ENCODE measurements around the gene INTS11. TPM values are rescaled to one million over a fixed set of nuclear protein-coding genes. Genes with fewer than 3 reads are reported as not detected.

Gene INTS11
- total and polyA plus RNA-seq, 2 of the 13 experiments (the other 11 are each of a cell fraction or from before 2014, with no cell fraction given): 52.8 to 94.8 TPM

DNA sequence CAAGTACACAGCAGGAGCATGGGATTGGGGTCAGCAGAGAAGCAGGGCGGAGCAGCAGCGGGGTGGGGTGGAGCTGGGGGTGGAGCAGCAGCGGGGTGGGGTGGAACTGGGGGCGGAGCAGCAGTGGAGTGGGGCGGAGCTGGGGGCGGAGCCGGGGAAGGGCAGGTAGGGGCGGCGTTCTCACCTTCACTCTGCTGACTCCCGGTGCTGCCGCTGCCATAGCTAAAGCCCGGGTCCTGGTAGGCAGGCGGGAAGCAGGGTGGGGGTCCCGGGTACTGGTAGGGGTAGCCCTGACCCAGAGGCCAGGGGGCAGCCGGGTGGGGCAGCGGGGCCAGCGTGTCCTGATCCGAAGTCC is 13.3 kb upstream of the INTS11 start:
- DNase-seq (ENCODE audit: low spot score) (no peak), ATAC-seq (no peak), FAIRE-seq (no peak)
- TF ChIP-seq RXRA (CRISPR knock-in tag; IDR thresholded peaks at IDR 0.05): no peak
- no peak for TF ChIP-seq ZFX (CRISPR knock-in tag; IDR thresholded peaks at IDR 0.05; ENCODE audit: low read depth)
- no peak for TF ChIP-seq ZNF17 (CRISPR knock-in tag; IDR thresholded peaks at IDR 0.05)
- TF ChIP-seq ZNF83 (CRISPR knock-in tag; IDR thresholded peaks at IDR 0.05; ENCODE audit: borderline replicate concordance): no peak
- TF ChIP-seq, protein P1, sequence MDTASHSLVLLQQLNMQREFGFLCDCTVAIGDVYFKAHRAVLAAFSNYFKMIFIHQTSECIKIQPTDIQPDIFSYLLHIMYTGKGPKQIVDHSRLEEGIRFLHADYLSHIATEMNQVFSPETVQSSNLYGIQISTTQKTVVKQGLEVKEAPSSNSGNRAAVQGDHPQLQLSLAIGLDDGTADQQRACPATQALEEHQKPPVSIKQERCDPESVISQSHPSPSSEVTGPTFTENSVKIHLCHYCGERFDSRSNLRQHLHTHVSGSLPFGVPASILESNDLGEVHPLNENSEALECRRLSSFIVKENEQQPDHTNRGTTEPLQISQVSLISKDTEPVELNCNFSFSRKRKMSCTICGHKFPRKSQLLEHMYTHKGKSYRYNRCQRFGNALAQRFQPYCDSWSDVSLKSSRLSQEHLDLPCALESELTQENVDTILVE (CRISPR knock-in tag; IDR thresholded peaks at IDR 0.05): no peak
- no peak for TF ChIP-seq ZNF10 (CRISPR knock-in tag; IDR thresholded peaks at IDR 0.05; ENCODE audit: borderline replicate concordance, low read depth)
- TF ChIP-seq, protein P2, sequence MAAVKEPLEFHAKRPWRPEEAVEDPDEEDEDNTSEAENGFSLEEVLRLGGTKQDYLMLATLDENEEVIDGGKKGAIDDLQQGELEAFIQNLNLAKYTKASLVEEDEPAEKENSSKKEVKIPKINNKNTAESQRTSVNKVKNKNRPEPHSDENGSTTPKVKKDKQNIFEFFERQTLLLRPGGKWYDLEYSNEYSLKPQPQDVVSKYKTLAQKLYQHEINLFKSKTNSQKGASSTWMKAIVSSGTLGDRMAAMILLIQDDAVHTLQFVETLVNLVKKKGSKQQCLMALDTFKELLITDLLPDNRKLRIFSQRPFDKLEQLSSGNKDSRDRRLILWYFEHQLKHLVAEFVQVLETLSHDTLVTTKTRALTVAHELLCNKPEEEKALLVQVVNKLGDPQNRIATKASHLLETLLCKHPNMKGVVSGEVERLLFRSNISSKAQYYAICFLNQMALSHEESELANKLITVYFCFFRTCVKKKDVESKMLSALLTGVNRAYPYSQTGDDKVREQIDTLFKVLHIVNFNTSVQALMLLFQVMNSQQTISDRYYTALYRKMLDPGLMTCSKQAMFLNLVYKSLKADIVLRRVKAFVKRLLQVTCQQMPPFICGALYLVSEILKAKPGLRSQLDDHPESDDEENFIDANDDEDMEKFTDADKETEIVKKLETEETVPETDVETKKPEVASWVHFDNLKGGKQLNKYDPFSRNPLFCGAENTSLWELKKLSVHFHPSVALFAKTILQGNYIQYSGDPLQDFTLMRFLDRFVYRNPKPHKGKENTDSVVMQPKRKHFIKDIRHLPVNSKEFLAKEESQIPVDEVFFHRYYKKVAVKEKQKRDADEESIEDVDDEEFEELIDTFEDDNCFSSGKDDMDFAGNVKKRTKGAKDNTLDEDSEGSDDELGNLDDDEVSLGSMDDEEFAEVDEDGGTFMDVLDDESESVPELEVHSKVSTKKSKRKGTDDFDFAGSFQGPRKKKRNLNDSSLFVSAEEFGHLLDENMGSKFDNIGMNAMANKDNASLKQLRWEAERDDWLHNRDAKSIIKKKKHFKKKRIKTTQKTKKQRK (IDR thresholded peaks at IDR 0.05; ENCODE audit: low read length): no peak
- ChIA-PET POLR2A (interaction anchor here (0.9 to 1.0 kb wide), 3 partner anchors 10 to 61 kb away, joined by 3 to 4 read pairs (median 4); partner anchors contain the start of genes AURKAIP1 and CCNL2), CTCF (ENCODE audit: low intra/inter-chr PET ratio, low total read pairs) (no interaction called here)
- Histone ChIP-seq H2AFZ (ENCODE audit: low read length) (no peak overlapping the region), H3K36me3 (replicated peaks in 1 of 2; ENCODE audit: control insufficient read depth in 1 of 2, insufficient read depth in 2 of 2, low read length in 2 of 2) (peaks cover 13 to 26% of the 10 kb centered on the region in 2 experiments), H3K9me3 (ENCODE audit: low read length) (no peaks in the 10 kb centered on the region), H3K4me3 (replicated peaks in 1 of 3; ENCODE audit: insufficient read depth in 1 of 3, low read depth in 2 of 3, low read length in 3 of 3) (no peak overlapping the region), H3K9ac (ENCODE audit: insufficient read depth, low read depth, low read length) (no peak overlapping the region), H3K79me2 (ENCODE audit: insufficient read depth, low read length) (no peaks in the 10 kb centered on the region), H3K27me3 (ENCODE audit: control insufficient read depth in 1 of 2, insufficient read depth in 2 of 2, low read length in 2 of 2) (no peaks in the 10 kb centered on the region), H3K4me2 (ENCODE audit: low read depth, low read length) (no peak overlapping the region), H3K27ac (ENCODE audit: extremely low read length, insufficient read depth, low read length) (no peak overlapping the region), H4K20me1 (ENCODE audit: insufficient read depth, low read length) (peaks cover 7% of the 10 kb centered on the region; the same call in 1 of the 2 replicates), H3K4me1 (ENCODE audit: insufficient read depth, low read length) (no peaks in the 10 kb centered on the region)
- intact Hi-C loops (cut with micrococcal nuclease; ENCODE audit: unreplicated experiment) (no loop called here), in situ Hi-C loops (cut with HindIII; ENCODE audit: extremely low pct_ligation_motif_present, low pct_unique_long_range_greater_than_20kb) (no loop called here)
- BruUV-seq (replicated peaks): no TSS peak
- 92% methylated on average over 10 of the region's 18 CpGs for WGBS (ENCODE audit: low lambda C conversion rate)
